ENCODE results near the gene CSTPP1.
"Not testable (repeated sequence)": the region's sequence is repeated elsewhere in the genome, so short reads cannot be mapped to it uniquely, and the experiment has no call there.

Gene CSTPP1

DNA sequence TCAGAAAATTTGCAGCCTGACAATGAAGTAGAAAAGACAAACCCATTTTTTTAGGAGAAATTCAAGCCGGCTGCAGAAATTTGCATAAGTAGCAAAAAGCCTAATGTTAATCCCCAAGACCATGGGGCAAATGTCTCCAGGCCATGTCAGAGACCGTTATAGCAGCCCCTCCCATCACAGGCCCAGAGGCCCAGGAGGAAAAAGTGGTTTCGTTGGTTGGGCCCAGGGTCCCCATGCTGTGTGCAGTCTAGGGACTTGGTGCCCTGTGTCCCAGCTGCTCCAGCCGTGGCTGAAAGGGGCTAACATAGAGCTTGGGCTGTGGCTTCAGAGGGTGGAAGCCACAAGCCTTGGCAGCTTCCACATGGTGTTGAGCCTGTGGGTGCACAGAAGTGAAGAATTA, 8.6 kb upstream of the CSTPP1 start:
- not testable (repeated sequence) for H3K27me3 ChIP-seq (ENCODE audit: control insufficient read depth in 1 of 2, insufficient read depth in 2 of 2, low read length in 2 of 2); H3K4me1 ChIP-seq (ENCODE audit: control insufficient read depth, insufficient read depth, low read length); H3K4me3 ChIP-seq (ENCODE audit: low read length in 2 of 2); H3K27ac ChIP-seq (ENCODE audit: low read length); H3K9me3 ChIP-seq (ENCODE audit: control insufficient read depth in 2 of 2, low read length in 2 of 2); H3K9ac ChIP-seq (ENCODE audit: low read length in 2 of 2); H3K36me3 ChIP-seq (ENCODE audit: control insufficient read depth in 2 of 2, insufficient read depth in 2 of 2, low read length in 2 of 2)

DNA sequence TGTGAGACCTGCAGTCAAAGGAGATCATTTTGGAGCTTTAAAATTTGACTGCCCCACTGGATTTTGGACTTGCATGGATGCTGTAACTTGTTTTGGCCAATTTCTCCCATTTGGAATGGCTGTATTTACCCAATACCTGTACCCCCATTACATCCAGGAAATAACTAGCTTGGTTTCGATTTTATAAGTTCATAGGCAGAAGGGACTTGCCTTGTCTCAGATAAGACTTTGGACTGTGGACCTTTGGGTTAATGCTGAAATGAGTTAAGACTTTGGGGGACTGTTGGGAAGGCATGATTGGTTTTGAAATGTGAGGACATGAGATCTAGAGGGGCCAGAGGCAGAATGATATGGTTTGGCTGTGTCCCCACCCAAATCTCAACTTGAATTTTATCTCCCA, 7.9 kb upstream of the CSTPP1 start:
- not testable (repeated sequence) for H3K9ac ChIP-seq (ENCODE audit: low read length in 2 of 2); H3K4me3 ChIP-seq (ENCODE audit: low read length in 2 of 2); H3K4me1 ChIP-seq (ENCODE audit: control insufficient read depth, insufficient read depth, low read length); H3K27ac ChIP-seq (ENCODE audit: low read length); H3K27me3 ChIP-seq (ENCODE audit: control insufficient read depth in 1 of 2, insufficient read depth in 2 of 2, low read length in 2 of 2); H3K36me3 ChIP-seq (ENCODE audit: control insufficient read depth in 2 of 2, insufficient read depth in 2 of 2, low read length in 2 of 2); H3K9me3 ChIP-seq (ENCODE audit: control insufficient read depth in 2 of 2, low read length in 2 of 2)

DNA sequence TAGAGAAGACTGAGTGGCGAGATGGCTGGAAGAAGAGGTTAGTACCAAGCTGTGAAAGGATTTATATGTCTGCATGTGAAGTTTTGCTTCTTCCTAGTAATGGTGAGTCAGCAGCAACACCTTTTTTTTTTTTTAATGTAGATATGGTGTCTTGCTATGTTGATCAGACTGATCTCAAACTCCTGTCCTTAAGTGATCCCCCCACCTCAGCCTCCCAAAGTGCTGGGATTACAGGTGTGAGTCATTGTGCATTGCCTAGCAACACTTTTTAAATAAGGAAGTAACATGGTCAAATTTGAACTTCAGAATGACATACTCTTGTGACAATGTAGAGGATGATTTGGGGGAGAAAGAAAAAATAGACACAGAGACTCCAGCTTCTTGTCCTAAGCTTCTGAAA, 6.5 kb upstream of the CSTPP1 start:
- no peaks in the 10 kb centered on the region for H3K9me3 ChIP-seq (ENCODE audit: control insufficient read depth in 2 of 2, low read length in 2 of 2)
- no peak overlapping the region for H3K4me3 ChIP-seq (ENCODE audit: low read length in 2 of 2)
- no peak overlapping the region for H3K27ac ChIP-seq (ENCODE audit: low read length)
- no peaks in the 10 kb centered on the region for H3K27me3 ChIP-seq (ENCODE audit: control insufficient read depth in 1 of 2, insufficient read depth in 2 of 2, low read length in 2 of 2)
- no peaks in the 10 kb centered on the region for H3K4me1 ChIP-seq (ENCODE audit: control insufficient read depth, insufficient read depth, low read length)
- no peaks in the 10 kb centered on the region for H3K36me3 ChIP-seq (ENCODE audit: control insufficient read depth in 2 of 2, insufficient read depth in 2 of 2, low read length in 2 of 2)
- no peak overlapping the region for H3K9ac ChIP-seq (ENCODE audit: low read length in 2 of 2)

DNA sequence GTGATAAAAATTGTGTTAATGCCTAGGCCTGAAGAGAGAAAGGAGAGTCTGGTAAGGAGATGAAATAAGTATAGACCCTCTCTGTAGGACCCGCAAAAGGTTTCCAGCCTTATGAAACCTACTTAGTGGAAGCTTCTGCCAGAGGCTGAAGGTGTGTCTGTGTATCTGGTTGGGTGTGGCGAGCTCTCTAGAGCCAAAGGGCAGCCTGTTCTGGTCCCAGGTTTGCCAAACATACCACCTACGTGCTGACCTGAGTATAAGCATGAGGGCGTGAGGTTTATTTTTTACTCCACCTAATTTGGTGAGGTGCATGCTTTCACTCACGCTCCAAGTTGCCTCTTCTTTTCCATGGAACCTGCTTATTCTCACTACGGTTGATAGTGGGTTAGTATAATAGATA, 5.6 kb downstream of the CSTPP1 start:
- no peak overlapping the region for H3K9ac ChIP-seq (ENCODE audit: low read length in 2 of 2)
- no peaks in the 10 kb centered on the region for H3K9me3 ChIP-seq (ENCODE audit: control insufficient read depth in 2 of 2, low read length in 2 of 2)
- H3K36me3 ChIP-seq (ENCODE audit: control insufficient read depth in 2 of 2, insufficient read depth in 2 of 2, low read length in 2 of 2), result peaks cover 0 to 3% of the 10 kb centered on the region in 2 donors
- peaks cover under 1% of the 10 kb centered on the region for H3K4me1 ChIP-seq (ENCODE audit: control insufficient read depth, insufficient read depth, low read length)
- no peaks in the 10 kb centered on the region for H3K27me3 ChIP-seq (ENCODE audit: control insufficient read depth in 1 of 2, insufficient read depth in 2 of 2, low read length in 2 of 2)
- H3K27ac ChIP-seq (ENCODE audit: low read length), result no peak overlapping the region
- H3K4me3 ChIP-seq (ENCODE audit: low read length in 2 of 2), result no peak overlapping the region

DNA sequence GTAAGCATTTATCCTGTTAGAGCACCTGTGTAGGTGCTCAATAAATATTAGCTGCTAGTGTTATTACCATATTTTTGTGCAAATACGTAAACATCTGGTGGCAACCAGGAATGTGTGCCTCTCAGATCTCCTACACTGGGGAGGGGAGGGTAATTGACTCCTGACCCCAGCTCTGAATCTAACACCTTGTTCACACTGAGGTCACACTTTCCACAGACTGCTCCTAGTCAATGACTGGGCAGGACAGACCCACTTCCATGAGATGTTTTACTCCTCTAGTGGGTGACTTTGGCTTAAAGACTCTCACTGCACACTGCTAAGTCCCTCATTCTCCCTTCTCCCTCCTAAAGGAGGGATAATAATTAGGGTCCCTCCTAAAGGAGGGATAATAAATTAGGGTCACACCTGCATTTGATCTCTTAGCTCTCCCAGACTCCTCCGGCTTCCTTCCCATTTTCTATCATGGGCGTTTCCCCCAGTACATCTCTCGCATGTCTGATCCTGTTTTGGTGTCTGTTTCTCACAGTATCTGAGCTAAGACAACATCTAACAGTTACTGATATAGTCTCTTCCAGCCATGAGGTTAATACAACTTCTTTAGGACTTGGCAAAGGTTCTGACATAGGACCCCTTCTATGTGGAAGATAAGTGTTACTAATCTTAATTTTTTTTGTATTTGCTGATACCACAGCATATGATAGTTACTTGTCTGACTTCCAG, 8.0 kb downstream of the CSTPP1 start:
- Histone ChIP-seq H3K9me3 (ENCODE audit: control insufficient read depth in 2 of 2, low read length in 2 of 2) (no peaks in the 10 kb centered on the region), H3K27ac (ENCODE audit: low read length) (no peak overlapping the region)

DNA sequence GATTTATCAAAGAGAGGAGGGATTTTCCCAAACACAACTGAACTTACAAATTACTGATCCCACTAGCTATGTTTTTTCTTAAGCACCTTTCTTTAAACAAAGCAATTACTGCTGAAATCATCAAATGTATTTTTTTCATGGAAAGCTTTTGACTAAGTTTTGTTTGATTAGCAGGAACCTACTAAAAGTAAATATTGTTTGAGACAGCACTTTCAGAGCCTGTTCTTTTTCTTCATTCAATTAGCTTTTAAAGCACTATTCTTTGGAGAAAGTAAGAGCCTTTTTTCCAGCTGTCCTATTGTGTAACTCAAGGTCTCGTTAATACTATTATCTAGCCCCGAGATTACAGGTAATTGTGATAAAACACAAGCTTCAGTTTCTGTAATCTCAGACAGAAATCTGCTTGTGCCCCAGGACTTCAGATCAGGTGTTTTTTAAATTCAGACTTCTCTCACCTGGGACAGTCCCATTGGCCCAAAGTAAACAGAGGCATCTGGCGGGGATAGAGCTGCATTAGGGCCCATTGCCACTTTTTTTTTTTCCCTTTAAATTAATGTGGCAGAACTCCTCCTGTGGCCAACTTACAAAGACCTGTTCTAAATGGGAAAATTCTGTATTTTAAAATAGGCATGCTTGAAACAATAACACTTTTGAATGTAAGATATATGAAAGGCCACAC, 11.0 kb downstream of the CSTPP1 start:
- H3K4me3 ChIP-seq (ENCODE audit: low read length in 2 of 2), result no peak overlapping the region
- no peaks in the 10 kb centered on the region for H3K27me3 ChIP-seq (ENCODE audit: control insufficient read depth in 1 of 2, insufficient read depth in 2 of 2, low read length in 2 of 2)
- peaks cover 0 to 7% of the 10 kb centered on the region in 2 donors for H3K36me3 ChIP-seq (ENCODE audit: control insufficient read depth in 2 of 2, insufficient read depth in 2 of 2, low read length in 2 of 2)
- H3K9ac ChIP-seq (ENCODE audit: low read length in 2 of 2), result no peak overlapping the region
- H3K9me3 ChIP-seq (ENCODE audit: control insufficient read depth in 2 of 2, low read length in 2 of 2), result no peaks in the 10 kb centered on the region
- H3K27ac ChIP-seq (ENCODE audit: low read length), result no peak overlapping the region
- H3K4me1 ChIP-seq (ENCODE audit: control insufficient read depth, insufficient read depth, low read length), result peaks cover 7% of the 10 kb centered on the region

More for the DNA sequence above, 8.0 kb downstream of the CSTPP1 start:
- Histone ChIP-seq H3K9ac (ENCODE audit: low read length in 2 of 2) (no peak overlapping the region), H3K4me3 (ENCODE audit: low read length in 2 of 2) (no peak overlapping the region), H3K36me3 (ENCODE audit: control insufficient read depth in 2 of 2, insufficient read depth in 2 of 2, low read length in 2 of 2) (peaks cover 0 to 5% of the 10 kb centered on the region in 2 donors), H3K4me1 (ENCODE audit: control insufficient read depth, insufficient read depth, low read length) (peaks cover 7% of the 10 kb centered on the region), H3K27me3 (ENCODE audit: control insufficient read depth in 1 of 2, insufficient read depth in 2 of 2, low read length in 2 of 2) (no peaks in the 10 kb centered on the region)

DNA sequence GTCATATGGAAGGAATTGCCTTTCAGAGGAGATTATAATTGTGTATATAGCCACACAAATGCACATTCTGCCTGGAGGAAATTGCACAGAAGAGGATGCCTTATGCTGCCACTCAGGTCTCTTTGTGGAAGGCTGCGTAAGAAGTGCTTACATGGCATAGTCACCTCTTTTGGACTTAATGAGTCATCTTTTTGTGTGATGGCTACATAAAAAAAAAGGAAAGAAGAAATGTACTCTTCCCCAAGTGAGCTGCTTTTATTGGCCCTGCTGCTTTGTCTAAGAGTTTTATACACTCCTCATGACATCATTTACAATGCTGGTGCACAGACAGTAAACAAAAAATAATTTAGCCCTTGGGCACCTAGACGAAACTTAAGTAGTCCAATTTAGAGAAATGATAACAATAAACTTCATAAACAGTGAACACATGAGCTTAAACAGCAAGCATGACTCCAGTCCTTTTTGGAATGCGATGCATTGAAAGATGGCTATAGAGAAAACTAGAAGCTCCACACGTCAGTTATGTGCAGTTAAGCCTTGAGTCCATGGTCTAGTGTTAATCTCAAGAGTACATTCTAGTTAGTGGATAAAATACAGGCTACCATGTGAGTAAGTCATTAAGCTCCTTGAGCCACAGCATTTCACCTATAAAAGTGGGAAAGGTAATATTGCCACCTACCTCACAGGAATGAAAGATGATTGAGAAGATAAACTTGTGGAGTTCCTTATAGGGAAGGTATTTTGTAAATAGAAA, 12.0 kb downstream of the CSTPP1 start:
- Histone ChIP-seq H3K9me3 (ENCODE audit: control insufficient read depth in 2 of 2, low read length in 2 of 2) (no peaks in the 10 kb centered on the region), H3K27me3 (ENCODE audit: control insufficient read depth in 1 of 2, insufficient read depth in 2 of 2, low read length in 2 of 2) (no peaks in the 10 kb centered on the region), H3K4me1 (ENCODE audit: control insufficient read depth, insufficient read depth, low read length) (peaks cover 7% of the 10 kb centered on the region), H3K36me3 (ENCODE audit: control insufficient read depth in 2 of 2, insufficient read depth in 2 of 2, low read length in 2 of 2) (peaks cover 0 to 4% of the 10 kb centered on the region in 2 donors), H3K9ac (ENCODE audit: low read length in 2 of 2) (no peak overlapping the region), H3K4me3 (ENCODE audit: low read length in 2 of 2) (no peak overlapping the region), H3K27ac (ENCODE audit: low read length) (no peak overlapping the region)

DNA sequence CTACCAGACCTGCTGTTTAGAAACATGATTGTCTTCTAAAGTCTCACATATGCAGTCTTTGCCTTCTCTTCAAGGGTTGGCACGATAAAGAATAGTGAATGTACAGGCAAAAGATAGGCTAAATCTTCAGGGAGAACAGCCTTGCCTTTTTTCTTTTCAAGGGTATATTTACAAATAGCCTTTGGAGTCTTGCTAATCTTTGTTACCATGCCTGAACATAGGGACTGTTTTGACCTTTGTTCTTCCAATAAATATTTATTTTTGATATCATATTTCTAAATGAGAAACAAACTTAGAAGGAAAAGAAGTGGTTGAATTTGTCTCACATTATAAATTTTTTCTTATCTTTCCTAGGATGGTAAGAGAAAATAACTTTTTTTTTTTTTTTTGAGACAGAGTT, 12.7 kb downstream of the CSTPP1 start:
- H3K4me1 ChIP-seq (ENCODE audit: control insufficient read depth, insufficient read depth, low read length), result peaks cover 7% of the 10 kb centered on the region
- no peaks in the 10 kb centered on the region for H3K27me3 ChIP-seq (ENCODE audit: control insufficient read depth in 1 of 2, insufficient read depth in 2 of 2, low read length in 2 of 2)
- no peak overlapping the region for H3K27ac ChIP-seq (ENCODE audit: low read length)
- H3K4me3 ChIP-seq (ENCODE audit: low read length in 2 of 2), result no peak overlapping the region
- no peak overlapping the region for H3K9ac ChIP-seq (ENCODE audit: low read length in 2 of 2)
- H3K36me3 ChIP-seq (ENCODE audit: control insufficient read depth in 2 of 2, insufficient read depth in 2 of 2, low read length in 2 of 2), result peaks cover 0 to 4% of the 10 kb centered on the region in 2 donors
- H3K9me3 ChIP-seq (ENCODE audit: control insufficient read depth in 2 of 2, low read length in 2 of 2), result no peaks in the 10 kb centered on the region

DNA sequence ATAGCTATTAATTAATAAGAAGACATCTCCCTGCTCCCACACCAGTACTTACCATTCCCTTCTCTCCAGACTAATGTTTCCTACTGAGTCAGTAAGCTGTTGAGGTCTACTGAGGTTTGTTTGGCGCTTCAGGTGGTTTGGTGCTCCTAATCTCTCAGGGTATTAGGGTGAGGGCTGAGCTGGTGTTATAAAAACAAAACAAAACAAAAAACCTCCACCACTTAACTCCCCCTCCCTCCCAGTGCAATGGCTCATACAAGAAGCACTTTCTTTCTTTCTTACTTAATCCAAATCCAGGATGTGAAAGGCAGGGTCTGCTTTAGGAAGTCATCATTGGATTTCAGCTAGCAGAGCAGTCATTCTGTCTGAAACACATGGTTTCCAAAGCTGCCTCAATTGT, 15.3 kb downstream of the CSTPP1 start:
- Histone ChIP-seq H3K4me3 (ENCODE audit: low read length in 2 of 2) (no peak overlapping the region), H3K27ac (ENCODE audit: low read length) (no peak overlapping the region), H3K27me3 (ENCODE audit: control insufficient read depth in 1 of 2, insufficient read depth in 2 of 2, low read length in 2 of 2) (no peaks in the 10 kb centered on the region), H3K9ac (ENCODE audit: low read length in 2 of 2) (no peak overlapping the region), H3K9me3 (ENCODE audit: control insufficient read depth in 2 of 2, low read length in 2 of 2) (no peaks in the 10 kb centered on the region), H3K36me3 (ENCODE audit: control insufficient read depth in 2 of 2, insufficient read depth in 2 of 2, low read length in 2 of 2) (peaks cover 0 to 4% of the 10 kb centered on the region in 2 donors), H3K4me1 (ENCODE audit: control insufficient read depth, insufficient read depth, low read length) (peaks cover 7% of the 10 kb centered on the region)

DNA sequence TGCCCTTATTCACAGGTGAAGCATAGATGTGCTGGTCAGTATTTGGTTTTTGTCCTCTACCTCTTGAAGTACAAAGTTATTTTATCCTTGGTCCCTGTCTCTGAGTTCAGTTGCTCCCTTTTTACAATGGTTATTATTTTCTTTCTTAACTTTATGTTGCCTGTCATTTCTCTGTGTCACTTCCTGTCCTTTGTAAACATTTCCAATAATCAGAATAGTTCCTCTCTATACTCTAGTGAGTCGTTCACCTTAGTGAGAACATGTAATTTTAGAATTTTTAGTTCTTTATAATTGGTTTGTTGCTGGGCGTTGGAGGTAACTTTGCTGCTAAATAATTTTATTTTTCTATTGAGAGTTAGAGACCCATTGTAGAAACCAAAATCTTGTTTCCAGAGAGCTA, 16.0 kb downstream of the CSTPP1 start:
- no peaks in the 10 kb centered on the region for H3K27me3 ChIP-seq (ENCODE audit: control insufficient read depth in 1 of 2, insufficient read depth in 2 of 2, low read length in 2 of 2)
- no peak overlapping the region for H3K27ac ChIP-seq (ENCODE audit: low read length)
- H3K9me3 ChIP-seq (ENCODE audit: control insufficient read depth in 2 of 2, low read length in 2 of 2), result no peaks in the 10 kb centered on the region
- peaks cover 7% of the 10 kb centered on the region for H3K4me1 ChIP-seq (ENCODE audit: control insufficient read depth, insufficient read depth, low read length)
- no peak overlapping the region for H3K9ac ChIP-seq (ENCODE audit: low read length in 2 of 2)
- peaks cover 0 to 4% of the 10 kb centered on the region in 2 donors for H3K36me3 ChIP-seq (ENCODE audit: control insufficient read depth in 2 of 2, insufficient read depth in 2 of 2, low read length in 2 of 2)
- H3K4me3 ChIP-seq (ENCODE audit: low read length in 2 of 2), result no peak overlapping the region
